Naive thymus-derived CD8-positive, alpha-beta T cell (primary cell): Measurements from ENCODE around the gene KATNIP. TPM values are rescaled to one million over a fixed set of nuclear protein-coding genes. Genes with fewer than 3 reads are reported as not detected.

ENCODE experiments used
- ATAC-seq, 2 donors: fragments of 150-1000 bp; cut with Tn5 transposase in 1 of 2; sonication (Bioruptor Pico), chemical (Tn5 transposase) in 1 of 2; 1 replicate in 1 of 2; 2 replicates in 1 of 2; pipeline ENCODE4 v1.10.0; 2021; ENCODE audit warnings: mild to moderate bottlenecking in 2 of 2, moderate library complexity in 2 of 2
- POLR2A ChIA-PET: fragments of 350-600 bp; sonication (Branson Sonifier 250); formaldehyde crosslinking; loops from one replicate; lab custom pipeline; 2021; ENCODE audit warnings: antibody characterized with exemption; lab: Charles Lee
- DNase-seq, 10 donors: peaks; one replicate each; pipeline versions ENCODE4 v3.0.0 to v3.0.0-alpha.2; 2020 to 2022
- H3K27ac Mint-ChIP-seq, 10 donors: one replicate each; pipeline ENCODE4 v1.8.0; 2020 to 2022; ENCODE audit warnings: mild to moderate bottlenecking in 10 of 10, mixed read lengths in 10 of 10, moderate library complexity in 4 of 10, inconsistent platforms in 1 of 10
- H3K27me3 Mint-ChIP-seq, 5 donors: one replicate each; pipeline ENCODE4 v1.8.0; 2021 to 2022; ENCODE audit warnings: mixed read lengths in 5 of 5
- H3K36me3 Mint-ChIP-seq, 3 donors: one replicate each; pipeline ENCODE4 v1.8.0; 2020 to 2022; ENCODE audit warnings: mixed read lengths in 3 of 3, mild to moderate bottlenecking in 2 of 3, inconsistent platforms in 1 of 3
- H3K4me1 Mint-ChIP-seq, 4 donors: one replicate each; pipeline ENCODE4 v1.8.0; 2021 to 2022; ENCODE audit warnings: mixed read lengths in 4 of 4
- H3K4me3 Mint-ChIP-seq, 10 donors: one replicate each; pipeline ENCODE4 v1.8.0; 2020 to 2022; ENCODE audit warnings: mild to moderate bottlenecking in 10 of 10, mixed read lengths in 10 of 10, moderate library complexity in 6 of 10, inconsistent platforms in 1 of 10
- H3K9me3 Mint-ChIP-seq, 9 donors: one replicate each; pipeline ENCODE4 v1.8.0; 2020 to 2022; ENCODE audit warnings: mixed read lengths in 9 of 9, mild to moderate bottlenecking in 3 of 9, inconsistent platforms in 1 of 9, moderate library complexity in 1 of 9
- polyA plus RNA-seq, 3 donors: library from polyadenylated mRNA; unstranded; fragments of 300-500 nt; fragmentation: Illumina TruSeq; gene quantifications; one replicate each; pipeline ENCODE4 v1.2.3, GENCODE V29; 2021
- total RNA-seq, 8 experiments: library from RNA in 2 of 8; stranded (reverse) in 2 of 8; gene quantifications; one replicate each; pipeline ENCODE4 v1.2.3 and lab custom pipeline; 2021 to 2026

KATNIP gene
- total and polyA plus RNA-seq, 5 experiments from 2014 or later = 1.3 to 23.4 (median 3.4) TPM

DNA sequence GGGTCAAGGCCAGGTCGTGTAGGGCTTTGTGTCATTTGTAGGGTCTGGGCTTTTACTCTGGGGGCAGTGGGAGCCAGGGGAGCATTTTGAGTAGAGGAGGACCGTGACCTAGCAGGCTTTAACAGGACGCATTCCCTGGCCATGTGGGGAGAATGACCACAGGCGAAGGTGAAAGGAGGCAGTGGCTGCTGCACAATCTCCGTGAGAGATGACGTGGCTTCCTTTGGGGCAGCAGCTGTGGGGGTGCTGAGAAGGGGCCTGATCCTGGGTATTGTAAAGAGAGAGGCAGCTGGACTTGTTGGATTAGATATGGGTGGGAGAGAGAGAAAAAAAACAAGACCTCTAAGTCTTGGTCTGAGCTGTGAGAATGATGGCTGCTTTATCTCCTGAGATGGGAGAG lies 46.0 kb downstream of the KATNIP start:
- DNase-seq (no peak), ATAC-seq (no peak)
- Mint-ChIP-seq H3K9me3 (no peaks in the 10 kb centered on the region), H3K36me3 (peaks cover 5 to 23% (median 8%) of the 10 kb centered on the region in 3 donors), H3K4me3 (no peak overlapping the region), H3K4me1 (peaks cover 0 to 1% (median 0%) of the 10 kb centered on the region in 4 donors), H3K27me3 (no peaks in the 10 kb centered on the region), H3K27ac (peak overlapping the region in 2 of 10 donors; percentile 41 to 42)
- POLR2A ChIA-PET = no interaction called here

- H3K27me3 Mint-ChIP-seq = no peaks in the 10 kb centered on the region
- no peak for ATAC-seq
- no peak overlapping the region for H3K4me3 Mint-ChIP-seq
- H3K9me3 Mint-ChIP-seq = no peaks in the 10 kb centered on the region
- POLR2A ChIA-PET = no interaction called here
- peak overlapping the region in 2 of 10 donors; percentile 41 to 42 for H3K27ac Mint-ChIP-seq
- no peak for DNase-seq
- peaks cover 0 to 3% (median 0%) of the 10 kb centered on the region in 4 donors for H3K4me1 Mint-ChIP-seq
- peaks cover 5 to 22% (median 7%) of the 10 kb centered on the region in 3 donors for H3K36me3 Mint-ChIP-seq
Observed at GRCh38 chr16:27596411-27596810, 46.5 kb downstream of the KATNIP start.

DNA sequence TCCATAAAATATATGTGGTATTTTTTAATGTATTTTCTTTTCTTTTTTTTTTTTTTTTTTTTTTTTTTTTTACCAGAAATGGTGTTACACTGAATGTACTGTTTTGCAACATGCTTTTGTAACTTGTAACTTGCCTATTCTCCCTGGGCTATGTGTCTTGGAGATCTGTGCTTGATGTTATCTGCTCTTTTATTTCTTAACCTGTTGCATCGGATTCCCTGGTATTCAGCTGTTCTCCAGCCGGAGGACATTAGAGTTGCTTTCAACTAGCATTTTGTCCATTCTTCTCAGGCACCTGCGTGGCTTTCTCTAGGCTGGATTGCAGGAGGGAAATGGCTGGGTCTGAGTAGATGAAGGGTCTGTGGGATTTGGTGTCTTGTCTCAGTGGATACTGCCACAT lies 47.4 kb downstream of the KATNIP start:
- ATAC-seq (no peak), DNase-seq (no peak)
- H3K36me3 Mint-ChIP-seq = peaks cover 0 to 15% (median 2%) of the 10 kb centered on the region in 3 donors
- POLR2A ChIA-PET = no interaction called here
- H3K4me3 Mint-ChIP-seq = no peak overlapping the region
- no peaks in the 10 kb centered on the region for H3K9me3 Mint-ChIP-seq
- peak overlapping the region in 2 of 10 donors; percentile 0 to 29 for H3K27ac Mint-ChIP-seq
- H3K4me1 Mint-ChIP-seq = peaks cover 0 to 3% (median 0%) of the 10 kb centered on the region in 4 donors
- H3K27me3 Mint-ChIP-seq = no peaks in the 10 kb centered on the region

GRCh38 chr16:27598220-27598619 lies 48.3 kb downstream of the KATNIP start:
- Mint-ChIP-seq H3K4me3 (no peak overlapping the region), H3K36me3 (peaks cover 0 to 11% (median 2%) of the 10 kb centered on the region in 3 donors), H3K27ac (no peak overlapping the region), H3K27me3 (no peaks in the 10 kb centered on the region), H3K9me3 (no peaks in the 10 kb centered on the region), H3K4me1 (peaks cover 0 to 3% (median 0%) of the 10 kb centered on the region in 4 donors)
- POLR2A ChIA-PET = no interaction called here
- DNase-seq (no peak), ATAC-seq (no peak)

DNA sequence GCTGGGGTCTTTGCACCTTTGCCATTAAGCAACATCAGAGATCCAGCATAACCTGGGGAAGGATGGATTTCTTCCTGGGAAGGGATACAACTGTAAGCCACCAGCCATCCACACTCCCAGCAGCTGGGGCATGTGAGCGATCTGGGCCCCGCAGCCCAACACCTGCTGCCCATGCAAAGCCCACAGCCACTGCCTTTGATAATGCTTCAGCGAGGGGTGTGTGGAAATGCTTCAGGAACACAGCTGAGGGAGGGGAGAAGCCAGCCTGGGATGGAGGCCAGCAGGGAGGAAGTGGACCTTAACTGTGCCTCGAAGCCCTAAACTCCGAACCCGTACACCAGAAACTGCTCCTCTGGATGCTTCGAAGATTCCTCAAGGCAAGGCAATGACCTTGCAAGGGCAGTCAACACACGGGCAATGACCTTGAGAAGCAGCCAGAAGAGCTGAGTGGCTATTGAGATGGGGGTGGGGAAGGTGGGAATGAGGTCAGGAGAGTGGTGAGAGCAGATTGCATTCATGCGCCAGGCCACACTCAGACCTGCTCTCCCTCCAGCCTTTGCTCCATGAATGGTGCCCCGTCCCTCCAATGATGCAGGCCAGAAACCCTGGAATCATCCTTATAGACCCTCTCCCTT lies 49.1 kb downstream of the KATNIP start:
- DNase-seq (no peak), ATAC-seq (no peak)
- Mint-ChIP-seq H3K9me3 (no peaks in the 10 kb centered on the region), H3K27ac (peak overlapping the region in 2 of 10 donors; percentile 4 to 50), H3K36me3 (peaks cover 0 to 8% (median 2%) of the 10 kb centered on the region in 3 donors), H3K4me1 (peaks cover 0 to 3% (median 0%) of the 10 kb centered on the region in 4 donors), H3K27me3 (no peaks in the 10 kb centered on the region), H3K4me3 (no peak overlapping the region)
- POLR2A ChIA-PET = no interaction called here

DNA sequence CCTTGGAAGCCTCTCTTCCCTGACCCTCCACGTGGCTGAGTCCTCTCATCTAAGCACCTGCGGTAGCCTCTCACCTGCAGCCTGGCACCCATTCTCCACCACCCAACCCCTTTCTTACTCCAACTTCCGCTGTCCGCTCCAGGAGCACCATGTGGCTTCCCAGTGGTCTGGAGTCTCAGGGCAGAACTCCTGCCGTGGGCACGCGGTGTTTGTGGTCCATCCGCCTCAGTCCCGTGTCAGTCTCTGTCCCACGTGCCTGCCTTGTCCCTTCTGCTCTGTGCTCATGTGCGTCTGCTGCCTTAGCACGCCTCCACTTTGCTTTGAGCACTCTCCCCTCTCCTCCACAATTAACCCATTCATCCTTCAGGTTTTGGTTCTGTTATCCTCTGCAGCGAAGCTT lies 49.7 kb downstream of the KATNIP start:
- Mint-ChIP-seq H3K27ac (peak overlapping the region in 2 of 10 donors; percentile 4 to 12), H3K27me3 (no peaks in the 10 kb centered on the region), H3K4me3 (no peak overlapping the region), H3K36me3 (peaks cover 0 to 8% (median 2%) of the 10 kb centered on the region in 3 donors), H3K4me1 (peaks cover 0 to 3% (median 0%) of the 10 kb centered on the region in 4 donors), H3K9me3 (no peaks in the 10 kb centered on the region)
- ATAC-seq (no peak), DNase-seq (no peak)
- POLR2A ChIA-PET = no interaction called here

Other genes starting within 250 kb of the KATNIP start
- 100 to 1,000 TPM; 117 to 120 TPM for gene IL4R, start 236.2 kb upstream of the KATNIP start, total RNA-seq
- 10 to 100 TPM; 18.8 to 49.4 (median 34.7) TPM for gene IL4R, start 236.2 kb upstream of the KATNIP start, polyA plus RNA-seq
- gene IL21R, start 148.0 kb upstream of the KATNIP start, total RNA-seq = 10 to 100 TPM; 29.3 to 29.4 TPM
- gene IL21R, start 148.0 kb upstream of the KATNIP start, polyA plus RNA-seq = 10 to 100 TPM; 26.5 to 47.1 (median 33.9) TPM
- gene GTF3C1, start 231 bp upstream of the KATNIP start, total RNA-seq = 10 to 100 TPM; 56.4 to 56.6 TPM
- 10 to 100 TPM; 25.8 to 36.1 (median 26.9) TPM for gene GTF3C1, start 231 bp upstream of the KATNIP start, polyA plus RNA-seq